Body of pancreas (tissue), 4 donors: ENCODE results near the gene LTA. TPM values are rescaled to one million over a fixed set of nuclear protein-coding genes. Genes with fewer than 3 reads are reported as not detected.
A peak's percentile ranks its signal among the peaks of the same experiment; 100 is the strongest.

Experiments used
- ATAC-seq: fragments of 150-250 bp; one replicate; pipeline ENCODE4 v1.9.1; 2016
- DNase-seq, 4 donors: peaks; one replicate each; pipeline ENCODE4 v3.0.0-alpha.2; 2019
- H3K27ac ChIP-seq, 4 donors: fragments of 200-600 bp; sonication (generic); 1 replicate in 3 of 4; 2 replicates in 1 of 4; pipeline versions ENCODE4 v1.5.1 to v1.6.1; 2016 to 2019; ENCODE audit warnings: mild to moderate bottlenecking in 1 of 4, mixed read lengths in 1 of 4, moderate library complexity in 1 of 4
- H3K27me3 ChIP-seq, 2 donors: fragments of 200-600 bp; sonication (generic); one replicate each; pipeline ENCODE4 v1.6.0; 2016; ENCODE audit warnings: mild to moderate bottlenecking in 1 of 2
- H3K36me3 ChIP-seq, 2 donors: fragments of 200-600 bp; sonication (generic); replicated peaks in 1 of 2; 2 replicates each; pipeline ENCODE4 v1.5.1; 2016; ENCODE audit warnings: low read depth in 2 of 2; ENCODE audit not compliant: insufficient read depth in 1 of 2
- H3K4me1 ChIP-seq: fragments of 200-600 bp; sonication (generic); one replicate; pipeline ENCODE4 v1.6.0; 2016
- H3K4me3 ChIP-seq, 2 donors: fragments of 200-600 bp; sonication (generic); 1 replicate in 1 of 2; 2 replicates in 1 of 2; pipeline ENCODE4 v1.5.1; 2016 to 2019
- H3K9me3 ChIP-seq, 3 donors: fragments of 200-600 bp; sonication (generic); 1 replicate in 2 of 3; 2 replicates in 1 of 3; pipeline ENCODE4 v1.5.1; 2016
- CTCF ChIP-seq, 7 experiments: fragments of 450-650 bp in 4 of 7; fragments of 200-600 bp in 3 of 7; sonication (generic) in 3 of 7; IDR thresholded peaks; one replicate each; pipeline ENCODE4 v1.5.1; 2016 to 2019; ENCODE audit warnings: antibody characterized with exemption in 7 of 7
- POLR2A ChIP-seq, 3 donors: fragments of 450-650 bp; IDR thresholded peaks; one replicate each; pipeline ENCODE4 v1.6.1; 2016; ENCODE audit warnings: antibody characterized with exemption in 3 of 3, mild to moderate bottlenecking in 2 of 3
- WGBS, 2 donors: methylation state at CpG; one replicate each; pipeline ENCODE4 v1.1.5; 2017; 5-methylcytosine and 5-hydroxymethylcytosine counted together
- intact Hi-C: fragments of 100-400 bp; cut with DNase I; formaldehyde crosslinking; loops from one replicate; pipeline ENCODE4 v1.15.1; 2023
- total RNA-seq, 2 donors: library from RNA; depleted of rRNA; stranded (reverse); fragments of >200 nt; gene quantifications; one replicate each; pipeline ENCODE4 v1.1.0, GENCODE V29; 2016

Gene LTA
- total RNA-seq, 2 donors from 2014 or later = not detected

- Histone ChIP-seq H3K4me3 (no peak overlapping the region), H3K36me3 (no peaks in the 10 kb centered on the region), H3K27me3 (no peaks in the 10 kb centered on the region), H3K4me1 (peaks cover 4% of the 10 kb centered on the region), H3K27ac (peak overlapping the region in 1 of 4 donors; percentile 53), H3K9me3 (no peaks in the 10 kb centered on the region)
- DNase-seq (no peak), ATAC-seq (no peak)
- intact Hi-C loops = no loop called here
- TF ChIP-seq POLR2A (IDR thresholded peaks at IDR 0.05) (no peak), CTCF (IDR thresholded peaks at IDR 0.05) (no peak)
- 69 to 73% methylated on average over 7 of the region's 7 CpGs for WGBS, 2 donors
Observed at GRCh38 chr6:31615748-31616147, 43.7 kb downstream of the LTA start.

DNA sequence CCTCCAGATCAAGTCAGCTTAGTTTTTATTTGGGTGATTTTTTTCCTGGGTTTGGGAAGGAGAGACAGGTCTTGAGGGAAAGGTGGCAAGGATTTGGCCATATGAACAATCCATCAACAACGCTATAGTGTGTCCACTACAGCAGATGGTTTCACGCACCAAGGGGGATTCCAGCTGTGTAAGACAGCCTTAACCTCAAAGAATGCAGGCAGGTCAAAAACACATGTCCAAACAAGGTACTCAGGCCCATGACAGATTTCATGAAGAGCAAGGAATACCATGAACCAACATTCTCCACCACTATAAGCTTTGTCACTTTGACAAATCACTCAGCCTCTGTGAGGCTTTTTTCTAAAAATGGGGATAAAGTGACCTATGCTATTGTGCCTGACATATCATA, 44.9 kb downstream of the LTA start:
- intact Hi-C loops = no loop called here
- Histone ChIP-seq H3K9me3 (no peaks in the 10 kb centered on the region), H3K36me3 (no peaks in the 10 kb centered on the region), H3K4me3 (no peak overlapping the region), H3K27me3 (no peaks in the 10 kb centered on the region), H3K4me1 (peaks cover 13% of the 10 kb centered on the region), H3K27ac (no peak overlapping the region)
- TF ChIP-seq POLR2A (IDR thresholded peaks at IDR 0.05) = no peak
- TF ChIP-seq CTCF (IDR thresholded peaks at IDR 0.05) = no peak
- ATAC-seq (no peak), DNase-seq (no peak)
- WGBS, 2 donors = 79 to 83% methylated on average over 2 of the region's 2 CpGs

- peak; percentile 93 for ATAC-seq
- peak overlapping the region; percentile 92 to 99 (median 98) for H3K27ac ChIP-seq
- DNase-seq = peak; percentile 97 to 99 (median 98)
- WGBS, 2 donors = 0% methylated on average over 49 to 50 of the region's 50 CpGs
- peaks cover 23% of the 10 kb centered on the region for H3K4me1 ChIP-seq
- H3K27me3 ChIP-seq = no peaks in the 10 kb centered on the region
- peak in 3 of 7 experiments; percentile 5 to 19 (median 14) for TF ChIP-seq CTCF (IDR thresholded peaks at IDR 0.05)
- peak; percentile 84 to 97 (median 97) for TF ChIP-seq POLR2A (IDR thresholded peaks at IDR 0.05)
- H3K4me3 ChIP-seq = peak overlapping the region in 1 of 2 donors; percentile 2
- H3K36me3 ChIP-seq = peaks cover under 1 to 16% of the 10 kb centered on the region in 2 donors
- intact Hi-C loops = no loop called here
- H3K9me3 ChIP-seq = no peaks in the 10 kb centered on the region
Observed at GRCh38 chr6:31619805-31620585, 47.9 kb downstream of the LTA start.

GRCh38 chr6:31620586-31621319, 48.7 kb downstream of the LTA start, which contains the start of gene PRRC2A:
PRRC2A (plus strand) TSS chr6:31620715; CDS start chr6:31622790, 2,075 bp downstream.
- intact Hi-C loops = no loop called here
- Histone ChIP-seq H3K9me3 (no peaks in the 10 kb centered on the region), H3K27ac (peak within 1 kb of the TSS; percentile 92 to 99 (median 98)), H3K4me1 (peaks cover 23% of the 10 kb centered on the region), H3K36me3 (peaks cover 8 to 24% of the 10 kb centered on the region in 2 donors), H3K27me3 (no peaks in the 10 kb centered on the region), H3K4me3 (peak within 1 kb of the TSS; percentile 52 to 93)
- ATAC-seq = peak; percentile 28
- TF ChIP-seq POLR2A (IDR thresholded peaks at IDR 0.05) = peak in 1 of 3 donors; percentile 10
- no peak for TF ChIP-seq CTCF (IDR thresholded peaks at IDR 0.05)
- 0 to 1% methylated on average over 27 to 56 of the region's 67 CpGs for WGBS, 2 donors
- peak in 3 of 4 donors; percentile 77 to 97 (median 80) for DNase-seq
